GM12864 (cell line): ENCODE results near the gene THEMIS.
"Not testable (repeated sequence)": the region's sequence is repeated elsewhere in the genome, so short reads cannot be mapped to it uniquely, and the experiment has no call there.

ENCODE experiments used
- DNase-seq: peaks from one replicate; pipeline ENCODE4 v3.0.0-alpha.2; 2011; ENCODE audit warnings: low read depth
- H3K4me3 ChIP-seq: 2 replicates; pipeline ENCODE4 v1.5.1; 2011; ENCODE audit warnings: mild to moderate bottlenecking, low read depth, low read length, control low read depth
- CTCF ChIP-seq: IDR thresholded peaks from 2 replicates; pipeline ENCODE4 v1.5.1; 2011; ENCODE audit warnings: low read depth, mild to moderate bottlenecking, moderate library complexity, low read length, control low read depth, inconsistent platforms; ENCODE audit errors: missing control alignments

Gene THEMIS

GRCh38 chr6:127893541-127893940 lies 7.3 kb downstream of the THEMIS start:
- TF ChIP-seq CTCF, result no peak
- no peak overlapping the region for H3K4me3 ChIP-seq
- no peak for DNase-seq

- H3K4me3 ChIP-seq, result no peak overlapping the region
- DNase-seq, result no peak
- TF ChIP-seq CTCF, result no peak
Measured at GRCh38 chr6:127891731-127892326, 9.0 kb downstream of the THEMIS start.

GRCh38 chr6:127886603-127887002 lies 14.3 kb downstream of the THEMIS start:
- no peak for DNase-seq
- no peak overlapping the region for H3K4me3 ChIP-seq
- TF ChIP-seq CTCF, result no peak

GRCh38 chr6:127884134-127884533 lies 16.7 kb downstream of the THEMIS start:
- DNase-seq, result no peak
- no peak for TF ChIP-seq CTCF
- no peak overlapping the region for H3K4me3 ChIP-seq

- not testable (repeated sequence) for H3K4me3 ChIP-seq, DNase-seq
Measured at GRCh38 chr6:127881949-127882348, 18.9 kb downstream of the THEMIS start.

GRCh38 chr6:127880429-127880828 lies 20.4 kb downstream of the THEMIS start:
- no peak for DNase-seq
- no peak for TF ChIP-seq CTCF
- H3K4me3 ChIP-seq, result no peak overlapping the region

- DNase-seq, result no peak
- no peak for TF ChIP-seq CTCF
- no peak overlapping the region for H3K4me3 ChIP-seq
Measured at GRCh38 chr6:127879685-127880084, 21.2 kb downstream of the THEMIS start.
